ENCODE results near the gene TSTD2.

DNA sequence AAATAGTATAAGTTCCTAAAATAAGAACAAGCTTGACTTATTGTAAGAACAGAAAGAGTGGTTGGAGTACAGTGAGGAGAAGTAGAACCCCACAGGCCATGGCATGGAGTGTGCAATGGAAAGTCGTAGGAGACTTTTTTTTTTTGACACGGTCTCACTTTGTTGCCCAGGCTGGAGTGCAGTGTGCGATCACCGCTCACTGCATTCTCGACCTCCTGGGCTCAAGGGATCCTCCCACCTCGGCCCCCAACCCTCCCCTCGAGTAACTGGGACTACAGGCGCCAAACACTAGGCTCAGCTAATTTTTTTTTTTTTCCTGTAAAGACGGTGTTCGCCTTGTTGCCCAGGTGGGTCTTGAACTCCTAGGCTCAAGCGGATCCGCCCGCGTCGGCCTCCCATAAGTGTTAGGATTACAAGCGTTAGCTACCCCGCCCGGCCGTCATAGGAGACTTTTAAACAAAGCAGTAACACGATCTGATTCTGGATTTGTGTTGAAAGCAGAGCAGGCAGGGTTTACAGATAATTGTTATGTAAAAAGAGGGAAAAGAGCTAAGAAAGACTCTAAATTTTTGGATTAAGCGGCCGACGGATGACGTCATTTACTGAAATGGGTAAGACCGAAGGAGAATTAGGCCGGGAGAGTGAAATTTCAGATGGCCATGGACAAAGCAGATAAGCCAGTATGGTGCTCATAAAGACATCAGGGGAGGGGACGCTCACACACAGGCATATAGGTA lies 752 bp downstream of the TSTD2 start:
- TF ChIP-seq, protein P1, sequence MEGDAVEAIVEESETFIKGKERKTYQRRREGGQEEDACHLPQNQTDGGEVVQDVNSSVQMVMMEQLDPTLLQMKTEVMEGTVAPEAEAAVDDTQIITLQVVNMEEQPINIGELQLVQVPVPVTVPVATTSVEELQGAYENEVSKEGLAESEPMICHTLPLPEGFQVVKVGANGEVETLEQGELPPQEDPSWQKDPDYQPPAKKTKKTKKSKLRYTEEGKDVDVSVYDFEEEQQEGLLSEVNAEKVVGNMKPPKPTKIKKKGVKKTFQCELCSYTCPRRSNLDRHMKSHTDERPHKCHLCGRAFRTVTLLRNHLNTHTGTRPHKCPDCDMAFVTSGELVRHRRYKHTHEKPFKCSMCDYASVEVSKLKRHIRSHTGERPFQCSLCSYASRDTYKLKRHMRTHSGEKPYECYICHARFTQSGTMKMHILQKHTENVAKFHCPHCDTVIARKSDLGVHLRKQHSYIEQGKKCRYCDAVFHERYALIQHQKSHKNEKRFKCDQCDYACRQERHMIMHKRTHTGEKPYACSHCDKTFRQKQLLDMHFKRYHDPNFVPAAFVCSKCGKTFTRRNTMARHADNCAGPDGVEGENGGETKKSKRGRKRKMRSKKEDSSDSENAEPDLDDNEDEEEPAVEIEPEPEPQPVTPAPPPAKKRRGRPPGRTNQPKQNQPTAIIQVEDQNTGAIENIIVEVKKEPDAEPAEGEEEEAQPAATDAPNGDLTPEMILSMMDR (IDR thresholded peaks at IDR 0.05) = no peak
- no peak for TF ChIP-seq POLR2A (IDR thresholded peaks at IDR 0.05)
